HG02840 (cell line): ENCODE results near the gene HNRNPC.
"Not testable (repeated sequence)": the region's sequence is repeated elsewhere in the genome, so short reads cannot be mapped to it uniquely, and the experiment has no call there.

Experiments
- ATAC-seq: cut with Tn5 transposase; IDR thresholded peaks from one replicate; pipeline ENCODE4 v1.9.1; 2021; ENCODE audit warnings: mild to moderate bottlenecking, moderate library complexity, moderate number of reproducible peaks; ENCODE audit not compliant: unreplicated experiment, low FRiP score

The HNRNPC gene

GRCh38 chr14:21248739-21249411 is 20.4 kb downstream of the HNRNPC start:
- no peak for ATAC-seq

GRCh38 chr14:21248338-21248737 is 20.9 kb downstream of the HNRNPC start:
- no peak for ATAC-seq

GRCh38 chr14:21245813-21246212 is 23.4 kb downstream of the HNRNPC start:
- no peak for ATAC-seq

GRCh38 chr14:21244544-21244943 is 24.7 kb downstream of the HNRNPC start:
- ATAC-seq = no peak

- ATAC-seq = no peak
These were observed 27.9 kb downstream of the HNRNPC start for GRCh38 chr14:21241218-21241819.

- no peak for ATAC-seq
These were observed 28.8 kb downstream of the HNRNPC start for GRCh38 chr14:21240417-21240816.

- no peak for ATAC-seq
These were observed 30.3 kb downstream of the HNRNPC start for GRCh38 chr14:21238823-21239518.

- ATAC-seq = no peak
These were observed 32.1 kb downstream of the HNRNPC start for GRCh38 chr14:21236948-21237797.

GRCh38 chr14:21234112-21234511 is 35.1 kb downstream of the HNRNPC start:
- no peak for ATAC-seq

GRCh38 chr14:21233457-21234076 is 35.7 kb downstream of the HNRNPC start:
- no peak for ATAC-seq

GRCh38 chr14:21231020-21231652 is 38.1 kb downstream of the HNRNPC start:
- ATAC-seq = no peak

GRCh38 chr14:21229821-21230220 is 39.4 kb downstream of the HNRNPC start:
- ATAC-seq = no peak

- no peak for ATAC-seq
These were observed 41.3 kb downstream of the HNRNPC start for GRCh38 chr14:21227981-21228380.

GRCh38 chr14:21227150-21227549 is 42.1 kb downstream of the HNRNPC start:
- no peak for ATAC-seq

GRCh38 chr14:21226467-21226866 is 42.8 kb downstream of the HNRNPC start:
- no peak for ATAC-seq

GRCh38 chr14:21225164-21225563 is 44.1 kb downstream of the HNRNPC start:
- not testable (repeated sequence) for ATAC-seq

- ATAC-seq = no peak
These were observed 48.3 kb downstream of the HNRNPC start for GRCh38 chr14:21220874-21221477.

GRCh38 chr14:21219561-21220111 is 49.6 kb downstream of the HNRNPC start:
- no peak for ATAC-seq

- ATAC-seq = no peak
These were observed 50.1 kb downstream of the HNRNPC start for GRCh38 chr14:21219120-21219519.
